ENCODE data around the gene BMS1.

Gene BMS1

GRCh38 chr10:42753507-42754154 is 29.0 kb upstream of the BMS1 start:
- no peak for TF ChIP-seq CTCF (IDR thresholded peaks at IDR 0.05; ENCODE audit: extremely low read depth, insufficient read depth, missing control alignments)
- DNase-seq (ENCODE audit: low spot score): no peak
- in situ Hi-C loops (cut with MboI; ENCODE audit: low pct_unique_long_range_greater_than_20kb, low sequenced_read_pairs, unreplicated experiment): no loop called here

DNA sequence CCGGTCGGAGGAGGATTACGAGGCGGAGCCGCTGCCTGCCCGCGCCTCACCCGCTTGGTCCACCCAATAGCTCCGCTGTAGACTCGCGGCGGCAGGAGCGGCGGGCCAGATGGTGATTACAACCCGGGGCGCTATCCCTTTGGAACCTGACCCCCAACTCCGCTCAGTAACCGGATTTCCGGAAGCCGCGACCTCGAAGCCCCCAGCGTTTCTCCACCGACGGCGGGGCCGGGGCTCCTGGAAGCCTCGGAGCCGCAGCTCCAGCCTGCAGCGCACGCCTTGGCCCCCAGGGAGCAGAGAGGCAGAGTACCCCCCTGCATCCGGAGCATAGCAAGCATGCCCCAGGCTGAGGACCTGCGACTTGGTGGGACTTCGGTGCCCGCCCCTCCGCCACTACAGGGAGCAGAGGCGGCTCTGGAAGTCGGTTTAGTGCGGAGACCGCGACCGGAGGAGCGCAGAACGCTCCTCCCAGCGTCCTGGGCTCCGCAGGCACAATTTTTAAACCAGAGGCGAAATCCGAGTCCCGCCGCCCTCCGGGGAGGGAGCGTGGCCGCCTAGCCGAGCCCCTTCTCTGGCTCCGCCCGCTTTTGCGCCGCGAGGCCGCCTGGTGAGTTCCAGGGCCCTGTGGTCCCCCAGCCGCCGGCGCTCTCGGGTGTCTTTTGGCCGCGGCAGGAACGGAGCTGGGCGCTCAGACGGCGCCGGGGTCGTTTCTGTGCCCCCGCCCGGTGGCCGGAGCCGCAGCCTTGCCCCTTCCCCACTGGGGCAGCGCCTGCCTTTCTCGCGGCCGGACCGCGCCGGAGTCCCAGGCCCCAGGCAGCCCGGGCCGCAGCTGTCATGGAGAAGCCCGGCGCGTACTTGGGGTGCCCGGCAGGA is 28.2 kb upstream of the BMS1 start:
- TF ChIP-seq CTCF (IDR thresholded peaks at IDR 0.05; ENCODE audit: extremely low read depth, insufficient read depth, missing control alignments): no peak
- DNase-seq (ENCODE audit: low spot score): peak; percentile 60
- in situ Hi-C loops (cut with MboI; ENCODE audit: low pct_unique_long_range_greater_than_20kb, low sequenced_read_pairs, unreplicated experiment): no loop called here

- in situ Hi-C loops (cut with MboI; ENCODE audit: low pct_unique_long_range_greater_than_20kb, low sequenced_read_pairs, unreplicated experiment): no loop called here
Observed at GRCh38 chr10:42755028-42755451, 27.6 kb upstream of the BMS1 start.

GRCh38 chr10:42755556-42756093 is 27.0 kb upstream of the BMS1 start:
- in situ Hi-C loops (cut with MboI; ENCODE audit: low pct_unique_long_range_greater_than_20kb, low sequenced_read_pairs, unreplicated experiment): no loop called here
- no peak for TF ChIP-seq CTCF (IDR thresholded peaks at IDR 0.05; ENCODE audit: extremely low read depth, insufficient read depth, missing control alignments)
- no peak for DNase-seq (ENCODE audit: low spot score)

More at GRCh38 chr10:42755028-42755451, 27.6 kb upstream of the BMS1 start:
- no peak for DNase-seq (ENCODE audit: low spot score)
- TF ChIP-seq CTCF (IDR thresholded peaks at IDR 0.05; ENCODE audit: extremely low read depth, insufficient read depth, missing control alignments): no peak

- TF ChIP-seq CTCF (IDR thresholded peaks at IDR 0.05; ENCODE audit: extremely low read depth, insufficient read depth, missing control alignments): no peak
- in situ Hi-C loops (cut with MboI; ENCODE audit: low pct_unique_long_range_greater_than_20kb, low sequenced_read_pairs, unreplicated experiment): no loop called here
- no peak for DNase-seq (ENCODE audit: low spot score)
Observed at GRCh38 chr10:42767906-42768305, 14.7 kb upstream of the BMS1 start.

- no peak for TF ChIP-seq CTCF (IDR thresholded peaks at IDR 0.05; ENCODE audit: extremely low read depth, insufficient read depth, missing control alignments)
- in situ Hi-C loops (cut with MboI; ENCODE audit: low pct_unique_long_range_greater_than_20kb, low sequenced_read_pairs, unreplicated experiment): no loop called here
- DNase-seq (ENCODE audit: low spot score): no peak
Observed at GRCh38 chr10:42768581-42769152, 13.9 kb upstream of the BMS1 start.

Data from GM13977 (cell line).